Measurements from ENCODE around the gene CNNM2.
"Not testable (repeated sequence)": the region's sequence is repeated elsewhere in the genome, so short reads cannot be mapped to it uniquely, and the experiment has no call there.

- TF ChIP-seq CTCF (IDR thresholded peaks at IDR 0.05; ENCODE audit: insufficient read depth, low read length); POLR2AphosphoS5 (IDR thresholded peaks at IDR 0.05; ENCODE audit: low read depth): not testable (repeated sequence)
These were observed 217.1 kb downstream of the CNNM2 start for GRCh38 chr10:103135168-103135567.
